NCI-H1694 (cell line): Measurements from ENCODE around the gene PFN1.

Source experiments
- DNase-seq: peaks from one replicate; lab custom pipeline; 2025; lab: John Stamatoyannopoulos, UW

Gene PFN1

GRCh38 chr17:4948166-4948930 is at the start of gene PFN1:
PFN1 (minus strand) TSS chr17:4948530; CDS start chr17:4948394, 136 bp downstream.
- DNase-seq, result peak; percentile 69

GRCh38 chr17:4997302-4998026 is 49.1 kb upstream of the PFN1 start, which contains the start of the genes INCA1 and KIF1C:
INCA1 (minus strand) TSS chr17:4997522; CDS start chr17:4994437, 3,085 bp downstream.
KIF1C (plus strand) TSS chr17:4997950; CDS start chr17:5000247, 2,297 bp downstream.
- DNase-seq, result peak; percentile 71

GRCh38 chr17:4994081-4994595 is 45.8 kb upstream of the PFN1 start:
- no peak for DNase-seq

GRCh38 chr17:4987767-4988567 is 39.6 kb upstream of the PFN1 start:
- no peak for DNase-seq

- peak; percentile 48 for DNase-seq
These were observed 38.8 kb upstream of the PFN1 start, which contains the start of gene CAMTA2 for GRCh38 chr17:4986951-4987766. CAMTA2 (minus strand) TSS chr17:4987675; CDS start chr17:4986222, 1,453 bp downstream.

GRCh38 chr17:4986403-4986802 is 38.1 kb upstream of the PFN1 start:
- no peak for DNase-seq

GRCh38 chr17:4982305-4982704 is 34.0 kb upstream of the PFN1 start:
- no peak for DNase-seq

GRCh38 chr17:4980644-4981216 is 32.4 kb upstream of the PFN1 start:
- peak; percentile 91 for DNase-seq

GRCh38 chr17:4978726-4979125 is 30.4 kb upstream of the PFN1 start:
- no peak for DNase-seq

- no peak for DNase-seq
These were observed 25.9 kb upstream of the PFN1 start for GRCh38 chr17:4974115-4974670.

GRCh38 chr17:4973256-4974114 is 25.2 kb upstream of the PFN1 start:
- no peak for DNase-seq

- no peak for DNase-seq
These were observed 24.4 kb upstream of the PFN1 start for GRCh38 chr17:4972752-4973151.

GRCh38 chr17:4972322-4972721 is 24.0 kb upstream of the PFN1 start:
- DNase-seq, result no peak

- DNase-seq, result no peak
These were observed 23.5 kb upstream of the PFN1 start for GRCh38 chr17:4971826-4972225.

- no peak for DNase-seq
These were observed 21.9 kb upstream of the PFN1 start for GRCh38 chr17:4970273-4970672.

- no peak for DNase-seq
These were observed 21.3 kb upstream of the PFN1 start for GRCh38 chr17:4969551-4970173.

- DNase-seq, result no peak
These were observed 20.8 kb upstream of the PFN1 start for GRCh38 chr17:4969047-4969550.

GRCh38 chr17:4968486-4969046 is 20.2 kb upstream of the PFN1 start:
- no peak for DNase-seq
